ENCODE measurements around the gene EPB41. TPM values are rescaled to one million over a fixed set of nuclear protein-coding genes. Genes with fewer than 3 reads are reported as not detected.
"Not testable (repeated sequence)": the region's sequence is repeated elsewhere in the genome, so short reads cannot be mapped to it uniquely, and the experiment has no call there.

EPB41 gene
- total and polyA plus RNA-seq, 12 donors = 6.6 to 49.5 (median 30.3) TPM

DNA sequence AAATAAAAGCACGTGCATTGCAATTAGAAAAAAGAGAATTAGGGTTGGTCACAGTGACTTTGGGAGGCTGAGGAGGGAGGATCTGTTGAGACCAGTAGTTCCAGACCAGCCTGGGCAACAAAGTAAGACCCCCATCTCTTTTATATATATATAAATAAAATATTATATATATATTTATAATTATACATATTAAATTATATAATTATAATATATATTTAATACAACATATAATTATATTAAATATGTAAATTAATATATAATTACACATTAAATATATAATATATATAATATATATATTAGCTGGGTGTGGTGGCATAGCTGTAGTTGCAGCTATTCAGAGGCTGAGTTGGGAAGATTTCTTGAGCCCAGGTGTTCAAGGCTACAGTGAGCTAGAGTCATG is 186.1 kb downstream of the EPB41 start:
- TF ChIP-seq, protein P1, sequence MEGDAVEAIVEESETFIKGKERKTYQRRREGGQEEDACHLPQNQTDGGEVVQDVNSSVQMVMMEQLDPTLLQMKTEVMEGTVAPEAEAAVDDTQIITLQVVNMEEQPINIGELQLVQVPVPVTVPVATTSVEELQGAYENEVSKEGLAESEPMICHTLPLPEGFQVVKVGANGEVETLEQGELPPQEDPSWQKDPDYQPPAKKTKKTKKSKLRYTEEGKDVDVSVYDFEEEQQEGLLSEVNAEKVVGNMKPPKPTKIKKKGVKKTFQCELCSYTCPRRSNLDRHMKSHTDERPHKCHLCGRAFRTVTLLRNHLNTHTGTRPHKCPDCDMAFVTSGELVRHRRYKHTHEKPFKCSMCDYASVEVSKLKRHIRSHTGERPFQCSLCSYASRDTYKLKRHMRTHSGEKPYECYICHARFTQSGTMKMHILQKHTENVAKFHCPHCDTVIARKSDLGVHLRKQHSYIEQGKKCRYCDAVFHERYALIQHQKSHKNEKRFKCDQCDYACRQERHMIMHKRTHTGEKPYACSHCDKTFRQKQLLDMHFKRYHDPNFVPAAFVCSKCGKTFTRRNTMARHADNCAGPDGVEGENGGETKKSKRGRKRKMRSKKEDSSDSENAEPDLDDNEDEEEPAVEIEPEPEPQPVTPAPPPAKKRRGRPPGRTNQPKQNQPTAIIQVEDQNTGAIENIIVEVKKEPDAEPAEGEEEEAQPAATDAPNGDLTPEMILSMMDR (IDR thresholded peaks at IDR 0.05) = no peak
- no peak for TF ChIP-seq POLR2A (IDR thresholded peaks at IDR 0.05)
- 85 to 98% (median 94%) methylated on average over 1 of the region's 1 CpG for WGBS, 4 donors
- H3K27ac ChIP-seq = no peak overlapping the region
- no peaks in the 10 kb centered on the region for H3K4me1 ChIP-seq (replicated peaks in 1 of 2)
- no peak overlapping the region for H3K4me3 ChIP-seq
- no peak for DNase-seq
- no peaks in the 10 kb centered on the region for H3K9me3 ChIP-seq (replicated peaks in 1 of 3)
- no peaks in the 10 kb centered on the region for H3K36me3 ChIP-seq (replicated peaks in 1 of 2)
- no peaks in the 10 kb centered on the region for H3K27me3 ChIP-seq
- intact Hi-C loops (cut with DNase I) = no loop called here

DNA sequence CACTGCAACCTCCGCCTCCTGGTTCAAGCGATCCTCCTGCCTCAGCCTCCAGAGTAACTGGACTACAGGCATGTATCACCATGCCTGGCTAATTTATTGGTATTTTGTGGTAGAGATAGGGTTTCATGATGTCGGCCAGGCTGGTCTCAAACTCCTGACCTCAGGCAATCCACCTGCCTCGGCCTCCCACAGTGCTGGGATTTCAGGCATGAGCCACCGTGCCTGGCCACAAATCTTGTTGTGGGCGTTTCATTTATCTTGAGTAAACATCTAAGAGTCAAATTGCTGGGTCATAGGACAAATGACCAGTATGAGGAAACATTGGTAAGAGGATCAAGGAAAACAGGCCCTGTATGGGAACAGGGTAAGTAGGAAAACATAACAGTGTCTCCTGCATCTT is 191.5 kb downstream of the EPB41 start:
- WGBS, 4 donors = 76 to 87% (median 83%) methylated on average over 6 of the region's 6 CpGs
- DNase-seq = no peak

DNA sequence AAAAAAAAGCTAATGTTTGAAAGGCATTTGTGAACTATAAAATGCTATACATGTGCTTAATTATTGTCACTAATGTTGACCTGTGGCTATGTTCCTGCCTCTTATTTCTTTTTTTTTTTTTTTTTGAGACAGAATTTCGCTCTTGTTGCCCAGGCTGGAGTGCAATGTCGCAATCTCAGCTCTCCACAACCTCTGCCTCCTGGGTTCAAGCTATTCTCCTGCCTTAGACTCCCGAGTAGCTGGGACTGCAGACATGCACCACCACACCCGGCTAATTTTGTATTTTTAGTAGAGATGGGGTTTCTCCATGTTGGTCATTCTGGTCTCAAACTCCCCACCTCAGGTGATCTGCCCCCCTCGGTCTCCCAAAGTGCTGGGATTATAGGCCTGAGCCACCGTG is 193.7 kb downstream of the EPB41 start:
- H3K36me3 ChIP-seq (replicated peaks in 1 of 2); intact Hi-C loops (cut with DNase I); DNase-seq; H3K9me3 ChIP-seq (replicated peaks in 1 of 3); H3K27me3 ChIP-seq; H3K4me1 ChIP-seq (replicated peaks in 1 of 2); H3K4me3 ChIP-seq; H3K27ac ChIP-seq: not testable (repeated sequence)
- 94 to 98% (median 98%) methylated on average over 6 of the region's 6 CpGs for WGBS, 4 donors

More for the DNA sequence above, 191.5 kb downstream of the EPB41 start:
- intact Hi-C loops (cut with DNase I) = no loop called here
- Histone ChIP-seq H3K27me3 (no peaks in the 10 kb centered on the region), H3K4me3 (no peak overlapping the region), H3K4me1 (replicated peaks in 1 of 2) (no peaks in the 10 kb centered on the region), H3K36me3 (replicated peaks in 1 of 2) (no peaks in the 10 kb centered on the region), H3K9me3 (replicated peaks in 1 of 3) (no peaks in the 10 kb centered on the region), H3K27ac (no peak overlapping the region)
- TF ChIP-seq, protein P1 (IDR thresholded peaks at IDR 0.05) = no peak
- no peak for TF ChIP-seq POLR2A (IDR thresholded peaks at IDR 0.05)

DNA sequence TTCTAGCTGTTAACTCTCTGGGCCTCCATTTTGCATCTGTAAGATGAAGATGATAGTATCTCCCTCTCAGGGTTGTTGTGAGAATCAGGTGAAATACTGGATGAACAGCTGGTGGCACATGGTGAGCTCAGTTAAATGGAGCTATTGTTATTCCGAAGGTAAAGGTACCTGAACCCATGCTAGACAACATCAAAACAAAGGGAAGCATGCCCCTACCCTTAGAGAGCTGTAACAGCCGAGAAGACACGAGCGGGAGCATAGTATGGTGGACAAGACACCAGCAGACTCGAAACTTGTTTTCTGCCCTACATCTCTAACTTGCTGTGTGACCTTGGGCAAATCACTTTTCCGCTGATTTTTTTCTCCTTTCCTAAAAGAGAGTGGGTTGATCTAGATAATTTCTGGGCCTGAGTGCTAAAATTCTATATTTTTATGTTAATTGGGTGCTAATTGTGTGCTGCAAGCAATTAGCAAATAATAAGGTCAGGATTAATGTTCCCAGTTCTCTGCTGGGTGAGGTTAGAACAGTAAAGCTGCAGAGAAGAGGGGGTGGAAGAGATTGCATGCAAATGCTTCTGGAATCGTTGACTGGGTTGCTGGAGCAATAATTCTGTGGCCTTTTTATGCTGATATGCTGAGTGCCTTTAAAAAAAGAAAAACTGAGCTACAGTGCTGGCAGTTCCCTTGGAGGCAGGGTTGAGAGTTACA is 198.5 kb downstream of the EPB41 start:
- intact Hi-C loops (cut with DNase I) = no loop called here

More for the DNA sequence above, 198.5 kb downstream of the EPB41 start:
- TF ChIP-seq, protein P1 (IDR thresholded peaks at IDR 0.05) = no peak
- TF ChIP-seq POLR2A (IDR thresholded peaks at IDR 0.05) = no peak
- no peaks in the 10 kb centered on the region for H3K27me3 ChIP-seq
- H3K4me1 ChIP-seq (replicated peaks in 1 of 2) = no peaks in the 10 kb centered on the region
- no peaks in the 10 kb centered on the region for H3K36me3 ChIP-seq (replicated peaks in 1 of 2)
- H3K4me3 ChIP-seq = no peak overlapping the region
- DNase-seq = no peak
- H3K9me3 ChIP-seq (replicated peaks in 1 of 3) = no peaks in the 10 kb centered on the region
- H3K27ac ChIP-seq = no peak overlapping the region
- WGBS, 4 donors = 83 to 91% (median 89%) methylated on average over 7 of the region's 7 CpGs
